H9 (cell line): ENCODE measurements around the gene GOLGA6L7. TPM values are rescaled to one million over a fixed set of nuclear protein-coding genes. Genes with fewer than 3 reads are reported as not detected.
A peak's percentile ranks its signal among the peaks of the same experiment; 100 is the strongest.

Source experiments
- DNase-seq: peaks from one replicate; pipeline ENCODE4 v3.0.0-alpha.2; 2017
- H2AFZ ChIP-seq: one replicate; pipeline ENCODE4 v1.6.1; 2013; ENCODE audit warnings: mild to moderate bottlenecking, low read length, control low read depth, moderate library complexity
- H2AK5ac ChIP-seq: 2 replicates; pipeline ENCODE4 v1.6.1; 2013; ENCODE audit warnings: low read length, control low read depth, mixed read lengths; ENCODE audit not compliant: insufficient read length
- H2BK120ac ChIP-seq: one replicate; pipeline ENCODE4 v1.6.1; 2013; ENCODE audit warnings: low read depth, mild to moderate bottlenecking, low read length, control low read depth, inconsistent platforms; ENCODE audit not compliant: poor library complexity, severe bottlenecking
- H2BK12ac ChIP-seq: 2 replicates; pipeline ENCODE4 v1.6.1; 2013; ENCODE audit warnings: low read length, control low read depth, mixed read lengths, low read depth; ENCODE audit not compliant: insufficient read length
- H2BK15ac ChIP-seq: 2 replicates; pipeline ENCODE4 v1.6.1; 2013; ENCODE audit warnings: low read depth, low read length, control low read depth
- H2BK20ac ChIP-seq: one replicate; pipeline ENCODE4 v1.6.1; 2013; ENCODE audit warnings: low read depth, mild to moderate bottlenecking, low read length, control low read depth, inconsistent platforms; ENCODE audit not compliant: poor library complexity, severe bottlenecking
- H2BK5ac ChIP-seq: 2 replicates; pipeline ENCODE4 v1.6.1; 2013; ENCODE audit warnings: low read length, control low read depth, mixed read lengths; ENCODE audit not compliant: insufficient read length
- H3K14ac ChIP-seq: 2 replicates; pipeline ENCODE4 v1.6.1; 2013; ENCODE audit warnings: low read length, control low read depth; ENCODE audit not compliant: insufficient read depth
- H3K18ac ChIP-seq: 2 replicates; pipeline ENCODE4 v1.6.1; 2013; ENCODE audit warnings: low read depth, mild to moderate bottlenecking, mixed read lengths, low read length, control low read depth; ENCODE audit not compliant: insufficient read length
- H3K23ac ChIP-seq: 2 replicates; pipeline ENCODE4 v1.6.1; 2013; ENCODE audit warnings: low read length, control low read depth, mixed read lengths, low read depth; ENCODE audit not compliant: insufficient read length
- H3K23me2 ChIP-seq: 2 replicates; pipeline ENCODE4 v1.6.1; 2013; ENCODE audit warnings: low read depth, mild to moderate bottlenecking, mixed read lengths, low read length, control low read depth; ENCODE audit not compliant: insufficient read length, poor library complexity, severe bottlenecking
- H3K27ac ChIP-seq: 2 replicates; pipeline ENCODE4 v1.5.1; 2013; ENCODE audit warnings: low read length, control low read depth, mixed read lengths, low read depth; ENCODE audit not compliant: insufficient read length
- H3K27me3 ChIP-seq: 2 replicates; pipeline ENCODE4 v1.6.1; 2013; ENCODE audit warnings: low read length, control low read depth, inconsistent platforms; ENCODE audit not compliant: insufficient read depth
- H3K4ac ChIP-seq: 2 replicates; pipeline ENCODE4 v1.6.1; 2013; ENCODE audit warnings: low read depth, mild to moderate bottlenecking, control low read depth, inconsistent platforms, low read length, moderate library complexity
- H3K4me1 ChIP-seq: 2 replicates; pipeline ENCODE4 v1.6.1; 2013; ENCODE audit warnings: low read length, control low read depth, inconsistent platforms; ENCODE audit not compliant: insufficient read depth
- H3K4me2 ChIP-seq: 2 replicates; pipeline ENCODE4 v1.6.1; 2013; ENCODE audit warnings: low read length, control low read depth, mixed read lengths; ENCODE audit not compliant: insufficient read length, insufficient read depth
- H3K56ac ChIP-seq: 2 replicates; pipeline ENCODE4 v1.6.1; 2013; ENCODE audit warnings: low read depth, mild to moderate bottlenecking, mixed read lengths, low read length, control low read depth; ENCODE audit not compliant: insufficient read length
- H3K79me1 ChIP-seq: 2 replicates; pipeline ENCODE4 v1.6.1; 2013; ENCODE audit warnings: low read depth, mild to moderate bottlenecking, moderate library complexity, low read length, control low read depth, inconsistent platforms; ENCODE audit not compliant: insufficient read depth, poor library complexity, severe bottlenecking
- H3K79me2 ChIP-seq: 2 replicates; pipeline ENCODE4 v1.6.1; 2013; ENCODE audit warnings: low read length, control low read depth, inconsistent platforms; ENCODE audit not compliant: insufficient read depth
- H3K9ac ChIP-seq: 2 replicates; pipeline ENCODE4 v1.6.1; 2013; ENCODE audit warnings: low read length, control low read depth, mixed read lengths; ENCODE audit not compliant: insufficient read length; ENCODE audit errors: extremely low read depth
- H3K9me3 ChIP-seq: one replicate; pipeline ENCODE4 v1.6.1; 2013; ENCODE audit warnings: low read depth, low read length, inconsistent platforms; ENCODE audit not compliant: control insufficient read depth
- H3T11ph ChIP-seq: one replicate; pipeline ENCODE4 v1.6.1; 2013; ENCODE audit warnings: mild to moderate bottlenecking, low read length, control low read depth, inconsistent platforms
- H4K20me1 ChIP-seq: one replicate; pipeline ENCODE4 v1.6.1; 2013; ENCODE audit not compliant: control insufficient read depth, insufficient read length, insufficient read depth
- H4K5ac ChIP-seq: 2 replicates; pipeline ENCODE4 v1.6.1; 2013; ENCODE audit warnings: low read depth, mild to moderate bottlenecking, mixed read lengths, low read length, control low read depth; ENCODE audit not compliant: insufficient read length
- H4K8ac ChIP-seq: replicated peaks from 2 replicates; pipeline ENCODE4 v1.6.1; 2013; ENCODE audit warnings: low read length, control low read depth, mixed read lengths, low read depth; ENCODE audit not compliant: insufficient read length
- H4K91ac ChIP-seq: 2 replicates; pipeline ENCODE4 v1.6.1; 2013; ENCODE audit warnings: low read depth, mild to moderate bottlenecking, moderate library complexity, mixed read lengths, low read length, control low read depth; ENCODE audit not compliant: insufficient read length
- H3K27ac Mint-ChIP-seq, 3 experiments: 2 replicates in 2 of 3; 3 replicates in 1 of 3; pipeline ENCODE4 v1.8.0; 2020 to 2021; ENCODE audit warnings: mixed read lengths in 3 of 3, mild to moderate bottlenecking in 1 of 3, moderate library complexity in 1 of 3
- H3K27me3 Mint-ChIP-seq: 2 replicates; pipeline ENCODE4 v1.8.0; 2021; ENCODE audit warnings: low read depth, mild to moderate bottlenecking, moderate library complexity, mixed read lengths
- H3K36me3 Mint-ChIP-seq, 3 experiments: 2 replicates in 2 of 3; 3 replicates in 1 of 3; pipeline ENCODE4 v1.8.0; 2020 to 2021; ENCODE audit warnings: low read depth in 3 of 3, mixed read lengths in 3 of 3; ENCODE audit not compliant: insufficient read depth in 1 of 3
- H3K4me1 Mint-ChIP-seq, 2 experiments: 2 replicates each; pipeline ENCODE4 v1.8.0; 2020; ENCODE audit warnings: mixed read lengths in 2 of 2
- H3K4me3 Mint-ChIP-seq, 2 experiments: 2 replicates in 1 of 2; 3 replicates in 1 of 2; pipeline ENCODE4 v1.8.0; 2020 to 2021; ENCODE audit warnings: mild to moderate bottlenecking in 2 of 2, mixed read lengths in 2 of 2, moderate library complexity in 1 of 2
- H3K9me3 Mint-ChIP-seq, 2 experiments: 2 replicates in 1 of 2; 3 replicates in 1 of 2; pipeline ENCODE4 v1.8.0; 2020; ENCODE audit warnings: mild to moderate bottlenecking in 2 of 2, mixed read lengths in 2 of 2, moderate library complexity in 1 of 2
- WGBS: extraction: QIAGEN DNeasy Blood & Tissue Kit; methylation state at CpG from one replicate; pipeline ENCODE4 v1.1.7; 2013; ENCODE audit warnings: missing lambda C conversion rate, low lambda C conversion rate, mixed read lengths; ENCODE audit not compliant: insufficient read length; ENCODE audit errors: extremely low coverage; 5-methylcytosine and 5-hydroxymethylcytosine counted together
- total RNA-seq: library from RNA; stranded (reverse); gene quantifications from 2 replicates; pipeline ENCODE4 v1.2.1, GENCODE V29; 2021
- TF ChIP-seq, protein P1 (sequence below): fragments of 200-600 bp; sonication (generic); conservative IDR thresholded peaks from 3 replicates; pipeline ENCODE4 v1.8.0; 2021; ENCODE audit warnings: antibody characterized with exemption, mild to moderate bottlenecking

The GOLGA6L7 gene
- total RNA-seq, 1 experiment from 2014 or later: not detected

DNA sequence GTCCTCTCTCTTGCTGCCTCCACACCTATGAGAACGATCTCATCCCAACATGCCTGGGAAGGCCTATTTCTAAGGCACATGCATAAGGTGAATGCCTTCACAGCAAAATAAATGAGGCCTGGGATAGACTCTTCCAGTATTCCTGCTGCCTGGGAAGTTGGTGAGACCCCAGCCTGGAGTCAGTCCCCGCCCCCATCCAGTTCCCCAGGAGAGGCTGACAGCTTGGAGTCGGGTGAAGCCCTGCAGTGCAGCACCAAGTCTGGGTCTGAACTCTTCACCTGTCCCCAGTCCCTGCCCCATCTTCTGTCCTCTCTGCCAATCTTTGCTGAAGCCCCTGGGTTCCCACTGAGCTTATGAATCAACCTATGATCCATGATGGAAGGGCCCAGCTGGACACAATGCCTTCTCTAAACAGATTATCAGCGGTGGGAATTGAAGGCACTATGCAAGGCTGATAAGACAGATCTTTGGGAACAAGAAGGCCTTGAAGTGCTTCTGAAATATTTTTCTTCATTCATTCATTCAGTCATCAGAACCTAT is 27.1 kb upstream of the GOLGA6L7 start:
- no peaks in the 10 kb centered on the region for H4K20me1 ChIP-seq
- no peak for DNase-seq
- no peak overlapping the region for H3K9ac ChIP-seq
- H3K18ac ChIP-seq: no peak overlapping the region
- TF ChIP-seq, protein P1, sequence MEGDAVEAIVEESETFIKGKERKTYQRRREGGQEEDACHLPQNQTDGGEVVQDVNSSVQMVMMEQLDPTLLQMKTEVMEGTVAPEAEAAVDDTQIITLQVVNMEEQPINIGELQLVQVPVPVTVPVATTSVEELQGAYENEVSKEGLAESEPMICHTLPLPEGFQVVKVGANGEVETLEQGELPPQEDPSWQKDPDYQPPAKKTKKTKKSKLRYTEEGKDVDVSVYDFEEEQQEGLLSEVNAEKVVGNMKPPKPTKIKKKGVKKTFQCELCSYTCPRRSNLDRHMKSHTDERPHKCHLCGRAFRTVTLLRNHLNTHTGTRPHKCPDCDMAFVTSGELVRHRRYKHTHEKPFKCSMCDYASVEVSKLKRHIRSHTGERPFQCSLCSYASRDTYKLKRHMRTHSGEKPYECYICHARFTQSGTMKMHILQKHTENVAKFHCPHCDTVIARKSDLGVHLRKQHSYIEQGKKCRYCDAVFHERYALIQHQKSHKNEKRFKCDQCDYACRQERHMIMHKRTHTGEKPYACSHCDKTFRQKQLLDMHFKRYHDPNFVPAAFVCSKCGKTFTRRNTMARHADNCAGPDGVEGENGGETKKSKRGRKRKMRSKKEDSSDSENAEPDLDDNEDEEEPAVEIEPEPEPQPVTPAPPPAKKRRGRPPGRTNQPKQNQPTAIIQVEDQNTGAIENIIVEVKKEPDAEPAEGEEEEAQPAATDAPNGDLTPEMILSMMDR: no peak
- H3K79me1 ChIP-seq: no peaks in the 10 kb centered on the region
- H3K23ac ChIP-seq: no peak overlapping the region
- no peak overlapping the region for H4K8ac ChIP-seq
- Mint-ChIP-seq H3K9me3 (peaks cover 0 to 8% of the 10 kb centered on the region in 2 experiments; a peak in 3 of 5 replicates), H3K36me3 (peaks cover 0 to 1% (median 0%) of the 10 kb centered on the region in 3 experiments; a peak in 2 of 7 replicates), H3K27me3 (peaks cover 85% of the 10 kb centered on the region), H3K4me1 (peaks cover 16 to 19% of the 10 kb centered on the region in 2 experiments), H3K4me3 (peak overlapping the region in 1 of 2 experiments; percentile 18; a peak in 3 of 5 replicates), H3K27ac (no peak overlapping the region)
- H4K91ac ChIP-seq: no peak overlapping the region
- no peaks in the 10 kb centered on the region for H3K23me2 ChIP-seq
- no peaks in the 10 kb centered on the region for H3K9me3 ChIP-seq
- no peak overlapping the region for H2BK12ac ChIP-seq
- no peaks in the 10 kb centered on the region for H3K79me2 ChIP-seq
- no peak overlapping the region for H3T11ph ChIP-seq
- no peaks in the 10 kb centered on the region for H3K27me3 ChIP-seq
- no peak overlapping the region for H2BK20ac ChIP-seq
- H3K4ac ChIP-seq: no peak overlapping the region
- H3K14ac ChIP-seq: no peak overlapping the region
- H2AK5ac ChIP-seq: no peak overlapping the region
- no peak overlapping the region for H2BK5ac ChIP-seq
- WGBS: no CpG with 5 or more reads among the region's 4 CpGs
- no peak overlapping the region for H3K56ac ChIP-seq
- no peak overlapping the region for H2BK15ac ChIP-seq
- H2BK120ac ChIP-seq: no peak overlapping the region
- no peak overlapping the region for H2AFZ ChIP-seq
- H4K5ac ChIP-seq: no peak overlapping the region
- no peaks in the 10 kb centered on the region; the same call in 1 of the 2 replicates for H3K4me1 ChIP-seq
- H3K27ac ChIP-seq: no peak overlapping the region
- no peak overlapping the region for H3K4me2 ChIP-seq
